PFSK-1 (cell line): ENCODE measurements around the gene ACADVL.

Source experiments
- FOXP2 ChIP-seq: optimal IDR thresholded peaks from 2 replicates; pipeline ENCODE3; 2011; ENCODE audit warnings: borderline replicate concordance, control low read depth, inconsistent platforms; ENCODE audit not compliant: insufficient read depth; ENCODE audit errors: extremely low read length, extremely low read depth
- POLR2AphosphoS5 ChIP-seq: IDR thresholded peaks from 2 replicates; pipeline ENCODE4 v1.6.1; 2012; ENCODE audit warnings: low read depth, mild to moderate bottlenecking, control low read depth, low read length, moderate library complexity
- SIN3A ChIP-seq: IDR thresholded peaks from 2 replicates; pipeline ENCODE4 v1.6.1; 2012; ENCODE audit warnings: mild to moderate bottlenecking, low read length, moderate library complexity, borderline replicate concordance; ENCODE audit not compliant: insufficient read depth
- TAF1 ChIP-seq: IDR thresholded peaks from 2 replicates; pipeline ENCODE4 v1.6.1; 2012; ENCODE audit warnings: low read length, control low read depth, borderline replicate concordance; ENCODE audit not compliant: insufficient read depth
- TF ChIP-seq, protein P1 (sequence below), 2 experiments: IDR thresholded peaks; 2 replicates each; pipeline versions ENCODE4 v1.6.1 to v1.8.0; 2011 to 2012; ENCODE audit warnings: low read depth in 2 of 2, low read length in 2 of 2, control low read depth in 1 of 2, inconsistent platforms in 1 of 2, mild to moderate bottlenecking in 1 of 2, moderate library complexity in 1 of 2; ENCODE audit not compliant: insufficient read depth in 1 of 2

Gene ACADVL

DNA sequence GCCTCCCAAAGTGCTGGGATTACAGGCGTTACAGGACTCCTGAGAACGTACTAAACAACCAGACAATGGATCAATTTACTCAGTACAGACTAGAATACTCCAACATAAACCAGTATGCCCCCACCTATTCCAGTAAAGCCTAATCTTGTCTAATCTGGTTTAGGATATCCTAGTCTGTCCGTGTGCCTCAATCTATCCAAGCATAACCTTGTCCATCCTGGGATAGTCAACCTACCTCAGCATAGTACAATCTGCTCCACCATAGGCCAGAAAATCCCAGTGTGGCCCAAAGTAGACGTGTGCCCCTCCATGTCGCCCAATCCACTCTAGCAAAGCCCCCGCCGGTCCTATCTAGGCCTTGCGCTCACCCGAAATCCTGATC is 14.0 kb downstream of the ACADVL start:
- TF ChIP-seq, protein P1, sequence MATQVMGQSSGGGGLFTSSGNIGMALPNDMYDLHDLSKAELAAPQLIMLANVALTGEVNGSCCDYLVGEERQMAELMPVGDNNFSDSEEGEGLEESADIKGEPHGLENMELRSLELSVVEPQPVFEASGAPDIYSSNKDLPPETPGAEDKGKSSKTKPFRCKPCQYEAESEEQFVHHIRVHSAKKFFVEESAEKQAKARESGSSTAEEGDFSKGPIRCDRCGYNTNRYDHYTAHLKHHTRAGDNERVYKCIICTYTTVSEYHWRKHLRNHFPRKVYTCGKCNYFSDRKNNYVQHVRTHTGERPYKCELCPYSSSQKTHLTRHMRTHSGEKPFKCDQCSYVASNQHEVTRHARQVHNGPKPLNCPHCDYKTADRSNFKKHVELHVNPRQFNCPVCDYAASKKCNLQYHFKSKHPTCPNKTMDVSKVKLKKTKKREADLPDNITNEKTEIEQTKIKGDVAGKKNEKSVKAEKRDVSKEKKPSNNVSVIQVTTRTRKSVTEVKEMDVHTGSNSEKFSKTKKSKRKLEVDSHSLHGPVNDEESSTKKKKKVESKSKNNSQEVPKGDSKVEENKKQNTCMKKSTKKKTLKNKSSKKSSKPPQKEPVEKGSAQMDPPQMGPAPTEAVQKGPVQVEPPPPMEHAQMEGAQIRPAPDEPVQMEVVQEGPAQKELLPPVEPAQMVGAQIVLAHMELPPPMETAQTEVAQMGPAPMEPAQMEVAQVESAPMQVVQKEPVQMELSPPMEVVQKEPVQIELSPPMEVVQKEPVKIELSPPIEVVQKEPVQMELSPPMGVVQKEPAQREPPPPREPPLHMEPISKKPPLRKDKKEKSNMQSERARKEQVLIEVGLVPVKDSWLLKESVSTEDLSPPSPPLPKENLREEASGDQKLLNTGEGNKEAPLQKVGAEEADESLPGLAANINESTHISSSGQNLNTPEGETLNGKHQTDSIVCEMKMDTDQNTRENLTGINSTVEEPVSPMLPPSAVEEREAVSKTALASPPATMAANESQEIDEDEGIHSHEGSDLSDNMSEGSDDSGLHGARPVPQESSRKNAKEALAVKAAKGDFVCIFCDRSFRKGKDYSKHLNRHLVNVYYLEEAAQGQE (IDR thresholded peaks at IDR 0.05; ENCODE audit: insufficient read depth in 1 of 2, low read depth in 2 of 2, low read length in 2 of 2), result no peak
- no peak for TF ChIP-seq TAF1
- TF ChIP-seq POLR2AphosphoS5, result no peak
- no peak for TF ChIP-seq FOXP2
- peak; percentile 15; the same call in 1 of the 2 replicates for TF ChIP-seq SIN3A

DNA sequence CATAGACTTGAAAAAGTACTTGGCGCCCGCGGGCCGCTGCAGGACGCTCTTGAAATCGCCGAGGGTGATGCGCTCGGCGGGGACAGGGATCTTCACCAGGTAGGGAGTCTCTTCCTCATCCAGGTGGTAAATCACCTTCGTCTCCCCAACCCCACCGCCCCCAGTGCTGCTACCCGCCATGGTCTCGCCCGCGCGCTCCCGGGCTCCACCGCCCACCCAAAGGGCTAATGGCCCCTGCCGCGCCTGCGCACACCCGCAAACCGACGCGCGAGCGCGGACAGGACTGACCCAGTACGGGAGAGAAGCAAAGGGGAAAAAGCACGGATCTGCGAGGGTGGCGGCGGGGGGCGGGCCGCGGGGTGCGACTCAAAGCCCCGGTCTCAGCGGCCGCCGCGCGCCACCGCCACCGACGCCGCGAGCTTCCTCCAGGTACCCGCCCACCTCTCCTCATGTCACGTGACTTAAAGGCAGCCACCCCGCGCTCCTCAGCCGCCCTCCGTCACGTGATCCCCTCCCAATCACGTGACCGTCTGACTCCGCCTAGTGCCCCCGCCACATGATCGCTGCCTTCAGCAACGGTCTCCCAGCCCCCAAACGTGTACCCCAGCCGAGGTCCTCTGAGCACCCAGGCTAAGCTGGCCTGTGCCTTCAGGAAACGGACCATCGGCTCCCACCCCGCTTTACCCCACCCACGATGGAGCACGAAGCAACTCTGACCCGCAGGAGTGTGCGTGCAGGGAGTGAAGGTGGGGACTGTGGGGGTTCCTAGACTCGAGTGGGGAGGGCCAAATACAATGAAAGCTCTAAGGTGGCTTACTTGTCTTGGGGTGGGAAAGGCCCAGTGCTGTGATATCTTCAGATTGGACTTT is 14.6 kb downstream of the ACADVL start, which contains the start of gene DVL2:
Gene DVL2, minus strand, starts transcription at position 435 of the 869 bp plus-strand sequence. Its CDS starts 255 bp downstream, at position 180.
- TF ChIP-seq FOXP2 (peak; percentile 83), TAF1 (peak; percentile 85; the same call in 1 of the 2 replicates), SIN3A (peak; percentile 96; the same call in 1 of the 2 replicates), POLR2AphosphoS5 (peak; percentile 98)
- TF ChIP-seq, protein P1 (IDR thresholded peaks at IDR 0.05; ENCODE audit: insufficient read depth in 1 of 2, low read depth in 2 of 2, low read length in 2 of 2), result peak; percentile 14 to 50; a peak in 1 of 4 replicates

DNA sequence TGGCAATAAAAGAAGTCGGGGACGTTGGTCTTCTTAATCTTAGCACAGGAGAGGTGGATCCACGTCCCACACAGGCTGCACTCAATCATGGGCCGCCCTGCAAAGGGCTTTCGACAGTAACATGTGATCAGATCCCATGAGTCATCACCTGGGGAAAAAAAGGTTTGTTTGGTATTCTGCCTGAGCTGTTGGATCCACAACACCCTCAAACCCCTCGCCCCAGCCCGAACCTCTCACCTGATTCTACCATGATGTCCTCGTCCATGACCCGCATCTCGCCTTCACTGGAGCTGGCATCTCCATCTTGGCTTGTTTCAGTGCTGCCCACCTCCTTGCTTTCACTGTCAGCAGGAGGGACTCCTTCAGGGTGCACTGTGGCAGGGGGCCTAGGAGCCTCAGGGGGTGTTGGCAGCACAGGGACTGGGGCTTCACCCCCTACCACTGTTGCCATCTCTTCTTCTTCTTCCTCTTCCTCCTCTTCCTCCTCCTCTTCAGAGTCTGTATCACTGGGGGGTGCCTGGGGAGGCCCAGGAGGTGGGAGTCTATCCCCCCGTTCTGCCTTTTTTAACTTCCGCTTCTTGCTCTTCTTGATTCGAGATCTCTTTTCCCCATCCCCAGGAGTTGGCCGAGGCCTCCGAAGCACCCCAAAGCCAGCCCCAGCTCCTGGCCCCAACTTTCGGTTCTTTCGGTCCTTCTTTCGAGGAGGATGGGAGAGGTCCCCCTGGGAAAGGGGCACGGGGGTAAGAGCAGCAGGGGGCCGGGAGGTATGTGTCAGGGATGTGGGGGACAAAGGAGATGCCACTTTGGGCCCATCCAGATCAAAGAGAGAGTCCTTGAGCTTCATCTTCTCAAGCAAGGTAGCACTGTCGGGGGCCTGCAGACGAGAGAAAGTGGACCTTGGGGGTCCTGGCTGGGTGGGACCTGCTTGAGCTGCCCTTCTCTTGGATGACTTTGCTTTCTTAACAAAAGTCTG is 16.2 kb downstream of the ACADVL start:
- no peak for TF ChIP-seq FOXP2
- no peak for TF ChIP-seq POLR2AphosphoS5
- no peak for TF ChIP-seq TAF1
- TF ChIP-seq, protein P1 (IDR thresholded peaks at IDR 0.05; ENCODE audit: insufficient read depth in 1 of 2, low read depth in 2 of 2, low read length in 2 of 2), result no peak
- TF ChIP-seq SIN3A, result no peak

DNA sequence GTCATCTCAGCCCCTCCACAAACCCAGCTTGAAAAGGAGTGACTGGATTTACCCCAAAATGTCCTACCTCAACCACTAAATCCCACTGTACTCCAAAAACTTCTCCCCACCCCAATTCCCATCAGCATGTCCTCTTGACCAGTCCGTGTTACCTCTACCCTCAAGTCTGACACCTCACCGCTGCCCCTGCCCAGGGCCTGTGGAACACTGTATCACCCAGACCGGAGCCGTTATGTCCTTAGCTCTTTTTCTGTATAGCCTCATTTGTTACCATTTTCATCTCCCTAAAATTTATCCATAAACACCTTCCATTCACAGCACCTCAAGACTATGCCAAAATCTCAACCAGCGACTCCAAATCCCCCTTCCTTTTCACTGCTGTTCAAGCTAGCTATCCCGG is 17.1 kb downstream of the ACADVL start:
- TF ChIP-seq FOXP2 (no peak), POLR2AphosphoS5 (no peak), SIN3A (no peak), TAF1 (no peak)
- TF ChIP-seq, protein P1 (IDR thresholded peaks at IDR 0.05; ENCODE audit: insufficient read depth in 1 of 2, low read depth in 2 of 2, low read length in 2 of 2), result no peak
